ENCODE results near the gene RFX4.

The RFX4 gene

DNA sequence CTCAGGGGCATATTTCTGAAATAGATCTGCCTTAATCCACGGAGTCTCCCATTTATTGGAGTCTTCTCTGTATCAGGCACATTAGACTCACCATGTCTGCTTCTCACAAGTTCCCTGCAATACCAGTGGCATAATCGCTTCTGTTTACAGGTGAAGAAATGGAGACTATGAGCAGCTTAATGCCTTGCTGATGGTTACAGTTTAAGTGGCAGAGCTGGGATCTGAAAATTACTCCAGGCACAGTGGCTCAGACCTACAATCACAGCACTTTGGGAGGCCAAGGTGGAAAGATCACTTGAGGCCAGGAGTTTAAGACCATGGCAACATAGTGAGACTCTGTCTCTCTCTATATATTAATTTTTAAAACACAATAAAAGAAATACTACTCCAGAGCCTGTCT, 184.4 kb downstream of the RFX4 start:
- H3K27ac ChIP-seq: no peak overlapping the region
- TF ChIP-seq, protein P1, sequence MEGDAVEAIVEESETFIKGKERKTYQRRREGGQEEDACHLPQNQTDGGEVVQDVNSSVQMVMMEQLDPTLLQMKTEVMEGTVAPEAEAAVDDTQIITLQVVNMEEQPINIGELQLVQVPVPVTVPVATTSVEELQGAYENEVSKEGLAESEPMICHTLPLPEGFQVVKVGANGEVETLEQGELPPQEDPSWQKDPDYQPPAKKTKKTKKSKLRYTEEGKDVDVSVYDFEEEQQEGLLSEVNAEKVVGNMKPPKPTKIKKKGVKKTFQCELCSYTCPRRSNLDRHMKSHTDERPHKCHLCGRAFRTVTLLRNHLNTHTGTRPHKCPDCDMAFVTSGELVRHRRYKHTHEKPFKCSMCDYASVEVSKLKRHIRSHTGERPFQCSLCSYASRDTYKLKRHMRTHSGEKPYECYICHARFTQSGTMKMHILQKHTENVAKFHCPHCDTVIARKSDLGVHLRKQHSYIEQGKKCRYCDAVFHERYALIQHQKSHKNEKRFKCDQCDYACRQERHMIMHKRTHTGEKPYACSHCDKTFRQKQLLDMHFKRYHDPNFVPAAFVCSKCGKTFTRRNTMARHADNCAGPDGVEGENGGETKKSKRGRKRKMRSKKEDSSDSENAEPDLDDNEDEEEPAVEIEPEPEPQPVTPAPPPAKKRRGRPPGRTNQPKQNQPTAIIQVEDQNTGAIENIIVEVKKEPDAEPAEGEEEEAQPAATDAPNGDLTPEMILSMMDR (conservative IDR thresholded peaks at IDR 0.05): no peak
- TF ChIP-seq ZFX (IDR thresholded peaks at IDR 0.05): no peak

DNA sequence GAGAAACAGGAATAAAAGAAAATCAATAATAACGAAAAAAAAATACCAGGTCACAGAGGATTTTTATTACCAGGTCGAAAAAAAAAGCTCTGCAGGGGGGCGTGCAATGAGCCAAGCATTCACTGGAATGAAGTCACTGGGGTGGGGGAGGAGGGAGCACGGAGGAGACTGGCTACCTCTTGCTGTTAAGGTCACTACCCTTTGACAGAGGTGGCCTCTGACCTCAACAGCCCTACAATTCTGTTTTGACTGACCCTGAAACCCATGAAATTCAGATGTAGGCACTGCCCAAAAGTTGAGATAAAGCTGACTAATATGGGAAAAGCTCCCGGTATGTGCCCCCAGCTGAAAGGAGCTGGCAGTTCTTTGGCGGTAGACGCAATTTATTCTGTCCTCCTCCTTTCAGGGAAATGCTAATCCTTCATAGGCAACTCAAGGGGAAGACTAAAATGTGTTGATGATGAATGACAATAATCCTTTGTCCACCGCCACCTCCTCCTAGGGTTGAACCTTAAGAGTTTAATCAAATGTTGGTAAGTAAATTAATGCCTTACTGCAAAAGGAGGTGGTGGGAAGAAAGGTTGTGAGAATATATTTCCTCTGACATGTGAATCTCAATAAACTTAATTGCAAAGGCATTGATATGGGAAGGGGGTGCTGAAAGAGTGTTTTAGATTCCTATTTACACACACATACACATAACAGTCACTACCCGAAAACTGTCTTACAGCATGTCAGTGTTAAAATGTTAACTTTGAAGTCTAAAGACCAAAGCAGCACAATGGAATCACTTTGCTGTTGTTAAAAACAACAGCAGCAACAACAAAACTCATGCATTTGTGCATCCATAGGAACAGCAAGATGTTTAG, 185.4 kb downstream of the RFX4 start:
- TF ChIP-seq ZFX (IDR thresholded peaks at IDR 0.05): no peak
- TF ChIP-seq, protein P1 (conservative IDR thresholded peaks at IDR 0.05): no peak
- no peak overlapping the region for H3K27ac ChIP-seq

DNA sequence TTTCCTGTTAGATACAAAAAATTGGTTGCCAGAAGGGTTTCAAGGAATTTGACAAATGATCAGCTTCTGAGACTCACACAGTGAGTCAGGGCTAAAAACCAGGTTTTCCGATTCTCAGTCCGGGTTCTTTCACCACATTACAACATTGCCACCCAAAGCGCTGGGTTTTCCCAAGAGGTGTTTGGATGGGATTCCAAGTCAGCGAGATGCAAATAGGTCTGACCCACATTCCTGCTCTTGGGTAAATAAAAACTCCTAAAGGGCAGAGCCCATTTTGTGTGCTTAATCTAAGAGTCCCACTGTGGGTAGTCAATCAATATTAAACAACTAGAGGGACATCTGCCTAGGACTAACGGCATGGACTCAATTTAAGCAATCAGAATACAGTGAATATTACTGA, 186.3 kb downstream of the RFX4 start:
- TF ChIP-seq, protein P1 (conservative IDR thresholded peaks at IDR 0.05): no peak
- no peak for TF ChIP-seq ZFX (IDR thresholded peaks at IDR 0.05)
- H3K27ac ChIP-seq: no peak overlapping the region

DNA sequence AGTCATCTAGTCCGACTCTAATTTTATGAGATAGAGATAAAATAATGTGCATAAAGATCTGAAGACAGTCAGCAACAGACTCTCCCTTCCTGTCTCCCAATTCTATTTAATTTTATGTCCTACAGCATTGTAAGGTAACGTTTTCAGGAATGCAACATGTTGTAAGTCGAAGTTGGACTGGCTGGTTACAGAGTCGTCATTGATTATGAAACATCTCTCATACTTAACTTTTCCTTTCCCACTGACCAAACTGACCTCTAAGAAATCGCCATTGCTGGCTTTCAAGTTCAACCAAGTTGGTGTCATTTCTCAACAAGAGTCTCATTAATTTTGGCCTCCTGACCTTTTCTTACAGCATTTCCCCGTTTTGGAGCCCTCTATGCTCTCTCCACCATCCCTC, 186.7 kb downstream of the RFX4 start:
- no peak overlapping the region for H3K27ac ChIP-seq
- no peak for TF ChIP-seq ZFX (IDR thresholded peaks at IDR 0.05)
- TF ChIP-seq, protein P1 (conservative IDR thresholded peaks at IDR 0.05): no peak

- no peak overlapping the region for H3K27ac ChIP-seq
Observed at GRCh38 chr12:106771425-106771824, 188.6 kb downstream of the RFX4 start.

GRCh38 chr12:106773286-106774004, 190.6 kb downstream of the RFX4 start:
- H3K27ac ChIP-seq: peak overlapping the region; percentile 81
- no peak for TF ChIP-seq ZFX (IDR thresholded peaks at IDR 0.05)
- TF ChIP-seq, protein P1 (conservative IDR thresholded peaks at IDR 0.05): no peak

More at GRCh38 chr12:106771425-106771824, 188.6 kb downstream of the RFX4 start:
- TF ChIP-seq, protein P1 (conservative IDR thresholded peaks at IDR 0.05): no peak

All from C4-2B (cell line).